GM23248 (cell line): Measurements from ENCODE around the gene CCNG2. TPM values are rescaled to one million over a fixed set of nuclear protein-coding genes. Genes with fewer than 3 reads are reported as not detected.
A peak's percentile ranks its signal among the peaks of the same experiment; 100 is the strongest.

ENCODE experiments used
- DNase-seq: peaks from one replicate; pipeline ENCODE4 v3.0.0-alpha.2; 2015
- H2AFZ ChIP-seq: fragments of 200-600 bp; sonication (generic); 2 replicates; pipeline ENCODE4 v1.6.1; 2016; ENCODE audit warnings: antibody characterized with exemption
- H3F3A ChIP-seq: fragments of 200-600 bp; sonication (generic); 2 replicates; pipeline ENCODE4 v1.6.1; 2016; ENCODE audit warnings: mild to moderate bottlenecking, antibody characterized with exemption, mixed run types; ENCODE audit not compliant: insufficient read depth
- H3K27ac ChIP-seq: fragments of 200-600 bp; sonication (generic); 2 replicates; pipeline ENCODE4 v1.5.1; 2016; ENCODE audit warnings: mild to moderate bottlenecking
- H3K27me3 ChIP-seq: fragments of 200-600 bp; sonication (generic); replicated peaks from 2 replicates; pipeline ENCODE4 v1.6.1; 2016; ENCODE audit warnings: mild to moderate bottlenecking; ENCODE audit not compliant: insufficient read depth
- H3K36me3 ChIP-seq: fragments of 200-600 bp; sonication (generic); 2 replicates; pipeline ENCODE4 v1.6.1; 2016; ENCODE audit warnings: low read depth, mild to moderate bottlenecking
- H3K4me1 ChIP-seq: fragments of 200-600 bp; sonication (generic); 2 replicates; pipeline ENCODE4 v1.6.1; 2016; ENCODE audit warnings: mild to moderate bottlenecking; ENCODE audit not compliant: insufficient read depth
- H3K4me2 ChIP-seq: fragments of 200-600 bp; sonication (generic); one replicate; pipeline ENCODE4 v1.6.1; 2016; ENCODE audit warnings: mild to moderate bottlenecking; ENCODE audit not compliant: unreplicated experiment
- H3K4me3 ChIP-seq: fragments of 200-600 bp; sonication (generic); 2 replicates; pipeline ENCODE4 v1.5.1; 2016; ENCODE audit warnings: mild to moderate bottlenecking
- H3K79me2 ChIP-seq: fragments of 200-600 bp; sonication (generic); 2 replicates; pipeline ENCODE4 v1.6.1; 2016; ENCODE audit warnings: mild to moderate bottlenecking; ENCODE audit not compliant: insufficient read depth
- H3K9ac ChIP-seq: fragments of 200-600 bp; sonication (generic); 2 replicates; pipeline ENCODE4 v1.6.1; 2016; ENCODE audit warnings: mild to moderate bottlenecking
- H3K9me2 ChIP-seq: fragments of 200-600 bp; sonication (generic); 2 replicates; pipeline ENCODE4 v1.6.1; 2016; ENCODE audit warnings: mixed run types, mild to moderate bottlenecking, moderate library complexity; ENCODE audit not compliant: insufficient read depth
- H3K9me3 ChIP-seq: fragments of 200-600 bp; sonication (generic); one replicate; pipeline ENCODE4 v1.6.1; 2017; ENCODE audit warnings: low read depth
- H4K20me1 ChIP-seq: fragments of 200-600 bp; sonication (generic); 2 replicates; pipeline ENCODE4 v1.6.0; 2016; ENCODE audit not compliant: insufficient read depth
- EZH2 ChIP-seq: fragments of 200-600 bp; sonication (generic); IDR thresholded peaks from 2 replicates; pipeline ENCODE4 v1.6.1; 2018; ENCODE audit warnings: antibody characterized with exemption, mild to moderate bottlenecking; ENCODE audit not compliant: insufficient read depth, poor library complexity, severe bottlenecking
- EZH2phosphoT487 ChIP-seq: fragments of 200-600 bp; sonication (generic); IDR thresholded peaks from 2 replicates; pipeline ENCODE4 v1.6.1; 2018; ENCODE audit warnings: antibody characterized with exemption, moderate library complexity, mild to moderate bottlenecking, low read depth; ENCODE audit not compliant: insufficient read depth
- WGBS, 2 experiments: methylation state at CpG; one replicate each; pipeline ENCODE4 v1.1.6; 2015 to 2017; ENCODE audit warnings: low lambda C conversion rate in 2 of 2, low coverage in 1 of 2; ENCODE audit errors: missing lambda C conversion rate in 2 of 2; 5-methylcytosine and 5-hydroxymethylcytosine counted together
- in situ Hi-C: fragments of 300-500 bp; cut with MboI; formaldehyde crosslinking; loops from 2 replicates; pipeline ENCODE4 v1.15.0; 2020
- polyA plus RNA-seq: library from polyadenylated mRNA; unstranded; fragments of >200 nt; fragmentation: Nextera tagmentation; extraction: Ambion mirVana; gene quantifications from 2 replicates; pipeline ENCODE4 v1.2.1, GENCODE V29; 2016
- total RNA-seq: library from RNA; depleted of rRNA; stranded (reverse); fragments of >200 nt; shearing (Covaris generic); gene quantifications from 2 replicates; pipeline ENCODE4 v1.2.3, GENCODE V29; 2014

CCNG2 gene
- total and polyA plus RNA-seq, 2 experiments from 2014 or later, result 32.6 to 40.0 TPM

- Histone ChIP-seq H3K4me2 (no peak overlapping the region), H3K27me3 (no peaks in the 10 kb centered on the region), H4K20me1 (no peaks in the 10 kb centered on the region), H3F3A (peaks cover 23% of the 10 kb centered on the region), H3K79me2 (no peaks in the 10 kb centered on the region), H3K27ac (no peak overlapping the region), H3K9me3 (no peaks in the 10 kb centered on the region), H3K4me1 (peaks cover 24% of the 10 kb centered on the region), H3K9ac (no peak overlapping the region), H3K4me3 (no peak overlapping the region), H3K9me2 (no peaks in the 10 kb centered on the region), H3K36me3 (no peaks in the 10 kb centered on the region), H2AFZ (no peak overlapping the region)
- WGBS, 2 experiments, result 79 to 88% methylated on average over 2 of the region's 2 CpGs
- no peak for TF ChIP-seq EZH2phosphoT487
- TF ChIP-seq EZH2, result no peak
- no peak for DNase-seq
- in situ Hi-C loops, result no loop called here
These were observed 8.9 kb upstream of the CCNG2 start for GRCh38 chr4:77148078-77148477.

- H3K27ac ChIP-seq, result no peak overlapping the region
- 66 to 76% methylated on average over 1 of the region's 1 CpG for WGBS, 2 experiments
- in situ Hi-C loops, result no loop called here
- no peaks in the 10 kb centered on the region for H3K27me3 ChIP-seq
- H3K4me1 ChIP-seq, result peaks cover 24% of the 10 kb centered on the region
- H2AFZ ChIP-seq, result no peak overlapping the region
- H4K20me1 ChIP-seq, result no peaks in the 10 kb centered on the region
- H3K9me2 ChIP-seq, result no peaks in the 10 kb centered on the region
- peaks cover 23% of the 10 kb centered on the region for H3F3A ChIP-seq
- no peak overlapping the region for H3K9ac ChIP-seq
- no peak for TF ChIP-seq EZH2phosphoT487
- TF ChIP-seq EZH2, result no peak
- no peaks in the 10 kb centered on the region for H3K79me2 ChIP-seq
- no peak overlapping the region for H3K4me3 ChIP-seq
- no peaks in the 10 kb centered on the region for H3K36me3 ChIP-seq
- no peak overlapping the region for H3K4me2 ChIP-seq
- no peak for DNase-seq
- no peaks in the 10 kb centered on the region for H3K9me3 ChIP-seq
These were observed 7.2 kb upstream of the CCNG2 start for GRCh38 chr4:77149789-77150188.

- WGBS, 2 experiments, result 61 to 69% methylated on average over 6 of the region's 6 CpGs
- Histone ChIP-seq H3K9me3 (no peaks in the 10 kb centered on the region), H3F3A (peaks cover 10% of the 10 kb centered on the region), H3K9me2 (no peaks in the 10 kb centered on the region), H3K27ac (no peak overlapping the region), H3K9ac (no peak overlapping the region), H3K27me3 (no peaks in the 10 kb centered on the region), H3K79me2 (no peaks in the 10 kb centered on the region), H3K4me3 (no peak overlapping the region), H4K20me1 (no peaks in the 10 kb centered on the region), H2AFZ (no peak overlapping the region), H3K4me1 (peaks cover 16% of the 10 kb centered on the region), H3K4me2 (no peak overlapping the region), H3K36me3 (no peaks in the 10 kb centered on the region)
- DNase-seq, result peak; percentile 66
- in situ Hi-C loops, result no loop called here
- TF ChIP-seq EZH2 (no peak), EZH2phosphoT487 (no peak)
These were observed 5.8 kb upstream of the CCNG2 start for GRCh38 chr4:77151241-77151640.

GRCh38 chr4:77152421-77152820 lies 4.6 kb upstream of the CCNG2 start:
- no peaks in the 10 kb centered on the region for H3K36me3 ChIP-seq
- no peak for TF ChIP-seq EZH2
- no peaks in the 10 kb centered on the region for H3K27me3 ChIP-seq
- peaks cover 7% of the 10 kb centered on the region; the same call in 1 of the 2 replicates for H3K4me1 ChIP-seq
- DNase-seq, result peak; percentile 14
- no peaks in the 10 kb centered on the region for H4K20me1 ChIP-seq
- H3K79me2 ChIP-seq, result peaks cover 3% of the 10 kb centered on the region; the same call in 1 of the 2 replicates
- in situ Hi-C loops, result no loop called here
- H3F3A ChIP-seq, result no peaks in the 10 kb centered on the region
- H3K27ac ChIP-seq, result no peak overlapping the region
- 53 to 54% methylated on average over 5 of the region's 5 CpGs for WGBS, 2 experiments
- H3K4me2 ChIP-seq, result no peak overlapping the region
- H3K9me2 ChIP-seq, result no peaks in the 10 kb centered on the region
- H3K9me3 ChIP-seq, result no peaks in the 10 kb centered on the region
- no peak overlapping the region for H2AFZ ChIP-seq
- no peak overlapping the region for H3K4me3 ChIP-seq
- no peak overlapping the region for H3K9ac ChIP-seq

GRCh38 chr4:77153006-77153405 lies 4.0 kb upstream of the CCNG2 start:
- WGBS, 2 experiments, result 58 to 60% methylated on average over 3 of the region's 3 CpGs
- no peaks in the 10 kb centered on the region for H3K9me2 ChIP-seq
- no peaks in the 10 kb centered on the region for H3K27me3 ChIP-seq
- H2AFZ ChIP-seq, result no peak overlapping the region
- no peak overlapping the region for H3K4me3 ChIP-seq
- no peak overlapping the region for H3K9ac ChIP-seq
- no peaks in the 10 kb centered on the region for H4K20me1 ChIP-seq
- no peak overlapping the region for H3K27ac ChIP-seq
- no peak for TF ChIP-seq EZH2
- no peak for TF ChIP-seq EZH2phosphoT487
- in situ Hi-C loops, result no loop called here
- H3K36me3 ChIP-seq, result no peaks in the 10 kb centered on the region
- H3F3A ChIP-seq, result no peaks in the 10 kb centered on the region
- no peak for DNase-seq
- H3K4me1 ChIP-seq, result peaks cover 7% of the 10 kb centered on the region; the same call in 1 of the 2 replicates
- H3K79me2 ChIP-seq, result peaks cover 5% of the 10 kb centered on the region; the same call in 1 of the 2 replicates
- no peak overlapping the region for H3K4me2 ChIP-seq
- H3K9me3 ChIP-seq, result no peaks in the 10 kb centered on the region
